Measurements from ENCODE around the gene MAN2B2. TPM values are rescaled to one million over a fixed set of nuclear protein-coding genes. Genes with fewer than 3 reads are reported as not detected.

The MAN2B2 gene
- total RNA-seq, 2 experiments from 2014 or later = 13.0 to 14.6 TPM

DNA sequence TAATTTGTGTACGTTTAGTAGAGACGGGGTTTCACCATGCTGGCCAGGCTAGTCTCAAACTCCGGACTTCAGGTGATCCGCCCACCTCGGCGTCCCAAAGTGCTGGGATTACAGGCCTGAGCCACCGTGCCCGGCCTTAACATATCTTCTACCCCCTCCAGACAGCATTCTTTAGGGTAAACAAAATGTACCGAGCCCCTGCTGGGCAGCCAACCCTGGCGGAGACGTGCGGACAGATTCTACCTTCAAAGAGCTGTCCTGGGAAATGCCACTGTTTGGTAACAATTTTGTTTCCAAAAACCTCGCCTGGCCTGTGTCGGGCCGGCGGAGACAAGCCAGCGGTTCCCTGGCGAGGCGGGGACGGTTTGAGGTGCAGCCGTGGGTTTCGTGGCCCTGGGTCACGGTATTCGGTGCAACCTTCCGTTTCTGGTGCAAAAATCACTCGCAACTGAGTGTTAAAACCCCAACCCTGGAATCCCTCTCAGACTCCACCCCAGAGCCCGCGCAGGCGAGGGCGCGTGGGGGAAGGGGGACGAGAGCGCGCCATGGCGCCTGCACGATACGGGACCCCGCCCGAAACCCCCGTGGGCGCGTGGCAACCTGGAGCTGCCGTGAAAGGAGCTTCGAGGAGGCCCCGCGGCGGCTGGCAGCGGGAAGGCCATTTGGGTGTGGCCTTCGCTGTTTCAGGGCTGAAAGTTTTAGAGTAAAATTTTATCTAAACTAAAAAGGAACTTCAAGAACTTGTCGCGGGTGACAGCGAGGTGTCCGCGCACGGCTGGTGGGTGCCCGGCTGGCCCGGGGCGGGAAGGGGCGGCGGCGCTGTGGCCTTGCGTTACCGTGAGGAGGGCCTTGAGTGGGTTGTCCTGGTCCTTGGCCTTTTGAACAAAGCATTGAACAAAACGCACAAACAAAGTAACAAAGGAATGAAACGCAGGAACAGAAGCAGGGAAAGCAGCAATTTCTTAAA is 82.5 kb downstream of the MAN2B2 start:
- CTCF ChIA-PET = interaction anchor here (1.0 to 1.3 kb wide), 2 partner anchors 14 to 34 kb away, joined by 4 to 5 read pairs; no protein-coding TSS in a partner anchor
- no peak overlapping the region for H3K4me3 Mint-ChIP-seq
- peaks cover 12% of the 10 kb centered on the region for H3K4me1 Mint-ChIP-seq
- peaks cover 2% of the 10 kb centered on the region for H3K9me3 Mint-ChIP-seq (ENCODE audit: low read depth)
- peaks cover 11% of the 10 kb centered on the region for H3K27me3 Mint-ChIP-seq
- ATAC-seq (no peak), DNase-seq (no peak)
- POLR2A ChIA-PET = interaction anchor here (3.3 kb wide), 1 partner anchor 16 kb away, joined by 13 read pairs; a partner anchor contains a TSS
- intact Hi-C loops (cut with DNase I, micrococcal nuclease) = no loop called here
- H3K27ac Mint-ChIP-seq = no peak overlapping the region
- no peaks in the 10 kb centered on the region for H3K36me3 Mint-ChIP-seq (ENCODE audit: low read depth)

DNA sequence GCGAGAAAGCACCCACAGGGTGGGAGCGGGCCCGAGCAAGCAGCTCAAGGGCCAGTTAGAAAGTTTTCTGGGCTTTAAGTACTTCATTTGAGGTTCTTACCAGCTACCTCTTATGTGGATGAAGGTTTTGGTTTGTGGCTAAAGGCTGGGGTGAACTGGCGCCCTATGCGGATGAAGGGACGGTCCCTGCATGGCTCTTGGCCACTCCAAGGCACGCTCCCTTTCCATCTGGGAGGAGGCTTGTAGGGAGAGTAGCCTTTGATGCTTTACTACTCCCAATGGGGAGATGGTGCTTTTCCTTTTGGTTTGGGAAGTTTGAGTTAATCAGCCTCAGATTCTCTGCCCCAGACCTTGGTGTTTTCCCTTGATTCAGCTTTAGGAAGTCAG is 83.2 kb downstream of the MAN2B2 start:
- H3K27me3 Mint-ChIP-seq = peaks cover 16% of the 10 kb centered on the region
- peak; percentile 31 for ATAC-seq
- H3K4me3 Mint-ChIP-seq = peak overlapping the region; percentile 43

GRCh38 chr4:6658597-6659075 is 83.6 kb downstream of the MAN2B2 start:
- H3K4me3 Mint-ChIP-seq = peak overlapping the region; percentile 43
- CTCF ChIA-PET = interaction anchor here (0.6 to 1.0 kb wide), 4 partner anchors 16 to 214 kb away, joined by 3 read pairs; no protein-coding TSS in a partner anchor
- POLR2A ChIA-PET = interaction anchor here (3.3 kb wide), 1 partner anchor 15 kb away, joined by 13 read pairs; a partner anchor contains a TSS
- H3K9me3 Mint-ChIP-seq (ENCODE audit: low read depth) = peaks cover 2% of the 10 kb centered on the region
- DNase-seq (peak; percentile 59), ATAC-seq (peak; percentile 81)
- H3K36me3 Mint-ChIP-seq (ENCODE audit: low read depth) = no peaks in the 10 kb centered on the region
- intact Hi-C loops (cut with DNase I, micrococcal nuclease) = no loop called here
- peaks cover 21% of the 10 kb centered on the region for H3K27me3 Mint-ChIP-seq
- H3K4me1 Mint-ChIP-seq = peaks cover 12% of the 10 kb centered on the region
- no peak overlapping the region for H3K27ac Mint-ChIP-seq

More for the DNA sequence above, 83.2 kb downstream of the MAN2B2 start:
- ChIA-PET CTCF (interaction anchor here (0.6 to 1.0 kb wide), 4 partner anchors 17 to 215 kb away, joined by 3 to 4 read pairs (median 3); no protein-coding TSS in a partner anchor), POLR2A (interaction anchor here (3.3 kb wide), 1 partner anchor 16 kb away, joined by 13 read pairs; a partner anchor contains a TSS)
- peaks cover 2% of the 10 kb centered on the region for H3K9me3 Mint-ChIP-seq (ENCODE audit: low read depth)
- intact Hi-C loops (cut with DNase I, micrococcal nuclease) = no loop called here
- no peak for DNase-seq
- peaks cover 12% of the 10 kb centered on the region for H3K4me1 Mint-ChIP-seq
- H3K27ac Mint-ChIP-seq = no peak overlapping the region
- H3K36me3 Mint-ChIP-seq (ENCODE audit: low read depth) = no peaks in the 10 kb centered on the region

GRCh38 chr4:6659897-6660296 is 84.9 kb downstream of the MAN2B2 start:
- H3K36me3 Mint-ChIP-seq (ENCODE audit: low read depth) = no peaks in the 10 kb centered on the region
- H3K27me3 Mint-ChIP-seq = peaks cover 24% of the 10 kb centered on the region
- H3K4me3 Mint-ChIP-seq = no peak overlapping the region
- H3K9me3 Mint-ChIP-seq (ENCODE audit: low read depth) = no peaks in the 10 kb centered on the region
- DNase-seq = no peak
- no peak for ATAC-seq
- CTCF ChIA-PET = interaction anchor here (0.7 kb wide), 1 partner anchor 13 kb away, joined by 3 read pairs; no protein-coding TSS in a partner anchor
- peaks cover 12% of the 10 kb centered on the region for H3K4me1 Mint-ChIP-seq
- POLR2A ChIA-PET = interaction anchor here (3.3 kb wide), 1 partner anchor 14 kb away, joined by 13 read pairs; a partner anchor contains a TSS
- intact Hi-C loops (cut with DNase I, micrococcal nuclease) = no loop called here
- no peak overlapping the region for H3K27ac Mint-ChIP-seq

- Mint-ChIP-seq H3K27me3 (peaks cover 24% of the 10 kb centered on the region), H3K27ac (no peak overlapping the region), H3K36me3 (ENCODE audit: low read depth) (no peaks in the 10 kb centered on the region), H3K9me3 (ENCODE audit: low read depth) (no peaks in the 10 kb centered on the region), H3K4me3 (no peak overlapping the region), H3K4me1 (peaks cover 12% of the 10 kb centered on the region)
- ATAC-seq (no peak), DNase-seq (no peak)
- ChIA-PET CTCF (interaction anchor here (0.7 kb wide), 1 partner anchor 13 kb away, joined by 3 read pairs; no protein-coding TSS in a partner anchor), POLR2A (interaction anchor here (3.3 kb wide), 1 partner anchor 13 kb away, joined by 13 read pairs; a partner anchor contains a TSS)
- intact Hi-C loops (cut with DNase I, micrococcal nuclease) = no loop called here
Observed at GRCh38 chr4:6660430-6660829, 85.4 kb downstream of the MAN2B2 start.

GRCh38 chr4:6662591-6662990 is 87.6 kb downstream of the MAN2B2 start:
- intact Hi-C loops (cut with DNase I, micrococcal nuclease) = no loop called here
- DNase-seq = no peak
- ATAC-seq = no peak

DNA sequence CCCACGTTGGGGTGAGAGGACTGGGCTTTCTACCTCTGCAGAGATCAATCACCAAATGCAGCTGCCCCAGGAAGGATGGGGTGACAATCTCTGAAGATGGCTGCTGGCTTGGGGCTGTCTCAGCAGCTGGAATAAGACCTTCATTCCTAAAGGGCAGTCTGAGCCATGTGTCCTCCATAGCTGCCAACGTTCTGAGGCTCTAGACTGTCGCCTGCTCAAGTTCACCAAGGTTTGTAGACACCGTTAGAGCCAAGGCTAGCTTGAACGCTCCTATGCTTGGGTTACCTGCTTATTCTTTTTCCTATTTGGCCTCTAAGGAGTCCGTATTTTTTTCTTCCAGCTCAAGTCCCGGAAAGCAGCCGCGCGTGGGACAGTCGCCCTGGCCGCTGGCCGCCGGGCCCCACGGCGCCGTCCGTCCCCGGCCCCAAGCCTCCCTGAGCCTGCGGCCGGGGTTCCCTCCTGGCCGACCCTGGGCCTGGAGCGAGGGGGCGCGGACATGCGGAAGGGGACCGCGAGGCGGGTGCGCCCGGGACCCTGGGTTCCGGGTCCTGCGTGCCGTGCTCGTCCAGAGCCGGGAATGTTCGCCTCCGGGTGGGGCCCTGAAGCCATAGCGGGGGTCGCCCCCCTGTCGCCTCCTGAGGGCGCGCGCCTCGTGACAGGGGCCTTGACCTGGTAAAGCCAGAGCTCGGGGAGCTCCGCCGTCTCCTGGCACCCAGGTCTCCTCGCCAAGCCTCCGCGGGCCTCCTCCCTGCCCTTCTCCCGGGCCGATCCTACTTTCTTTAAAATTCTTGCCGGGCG is 88.8 kb downstream of the MAN2B2 start:
- POLR2A ChIA-PET = interaction anchor here (0.6 to 1.6 kb wide), 3 partner anchors 10 to 256 kb away, joined by 3 to 6 read pairs (median 4); a partner anchor contains a TSS
- Mint-ChIP-seq H3K27me3 (peaks cover 24% of the 10 kb centered on the region), H3K4me3 (no peak overlapping the region), H3K9me3 (ENCODE audit: low read depth) (no peaks in the 10 kb centered on the region), H3K4me1 (peaks cover 9% of the 10 kb centered on the region), H3K36me3 (ENCODE audit: low read depth) (no peaks in the 10 kb centered on the region), H3K27ac (no peak overlapping the region)
- intact Hi-C loops (cut with DNase I, micrococcal nuclease) = no loop called here
- DNase-seq (no peak), ATAC-seq (no peak)
- CTCF ChIA-PET = interaction anchor here (1.0 to 1.9 kb wide), 7 partner anchors 9 to 44 kb away, joined by 3 to 6 read pairs (median 5); no protein-coding TSS in a partner anchor

More at GRCh38 chr4:6662591-6662990, 87.6 kb downstream of the MAN2B2 start:
- H3K27me3 Mint-ChIP-seq = peaks cover 24% of the 10 kb centered on the region
- no peaks in the 10 kb centered on the region for H3K9me3 Mint-ChIP-seq (ENCODE audit: low read depth)
- H3K27ac Mint-ChIP-seq = no peak overlapping the region
- H3K36me3 Mint-ChIP-seq (ENCODE audit: low read depth) = no peaks in the 10 kb centered on the region
- no peak overlapping the region for H3K4me3 Mint-ChIP-seq
- ChIA-PET POLR2A (interaction anchor here (1.6 kb wide), 1 partner anchor 11 kb away, joined by 6 read pairs; a partner anchor contains a TSS), CTCF (interaction anchor here (1.3 to 1.9 kb wide), 2 partner anchors 8 to 20 kb away, joined by 3 to 6 read pairs; no protein-coding TSS in a partner anchor)
- peaks cover 12% of the 10 kb centered on the region for H3K4me1 Mint-ChIP-seq

- no peak overlapping the region for H3K27ac Mint-ChIP-seq
- peaks cover 20% of the 10 kb centered on the region for H3K27me3 Mint-ChIP-seq
- ChIA-PET POLR2A (no interaction called here), CTCF (no interaction called here)
- H3K4me3 Mint-ChIP-seq = no peak overlapping the region
- no peaks in the 10 kb centered on the region for H3K4me1 Mint-ChIP-seq
- intact Hi-C loops (cut with DNase I, micrococcal nuclease) = no loop called here
- DNase-seq = no peak
- H3K36me3 Mint-ChIP-seq (ENCODE audit: low read depth) = no peaks in the 10 kb centered on the region
- ATAC-seq = no peak
- H3K9me3 Mint-ChIP-seq (ENCODE audit: low read depth) = no peaks in the 10 kb centered on the region
Observed at GRCh38 chr4:6665320-6665654, 90.3 kb downstream of the MAN2B2 start.

DNA sequence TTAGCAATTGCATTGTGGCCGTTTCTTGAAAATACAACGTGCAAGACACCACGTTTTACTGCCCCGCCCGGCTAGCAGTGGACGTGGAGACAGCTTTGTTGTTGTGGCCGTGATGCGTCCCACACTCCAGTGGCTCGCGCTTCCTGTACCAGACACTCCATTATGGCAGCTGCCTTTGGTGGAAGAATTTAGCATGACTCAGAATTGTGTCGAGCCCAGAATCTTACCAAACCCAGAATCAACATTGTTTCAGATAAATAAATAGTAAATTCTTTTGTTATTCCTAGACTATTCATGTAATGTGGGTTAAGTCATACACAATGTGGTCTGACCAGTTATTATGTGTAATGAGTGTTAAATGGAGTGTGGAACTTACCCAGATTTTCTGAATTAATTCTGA is 93.4 kb downstream of the MAN2B2 start:
- intact Hi-C loops (cut with DNase I, micrococcal nuclease) = no loop called here
- H3K4me1 Mint-ChIP-seq = peaks cover 4% of the 10 kb centered on the region
- CTCF ChIA-PET = no interaction called here
- no peaks in the 10 kb centered on the region for H3K9me3 Mint-ChIP-seq (ENCODE audit: low read depth)
- H3K4me3 Mint-ChIP-seq = no peak overlapping the region
- no peak for ATAC-seq
- no peak overlapping the region for H3K27ac Mint-ChIP-seq
- POLR2A ChIA-PET = no interaction called here
- H3K27me3 Mint-ChIP-seq = peaks cover 6% of the 10 kb centered on the region
- no peaks in the 10 kb centered on the region for H3K36me3 Mint-ChIP-seq (ENCODE audit: low read depth)
- DNase-seq = no peak

GRCh38 chr4:6671648-6672047 is 96.7 kb downstream of the MAN2B2 start:
- H3K4me1 Mint-ChIP-seq = peaks cover 25% of the 10 kb centered on the region
- ChIA-PET CTCF (interaction anchor here (0.8 kb wide), 1 partner anchor 31 kb away, joined by 3 read pairs; no protein-coding TSS in a partner anchor), POLR2A (no interaction called here)
- no peaks in the 10 kb centered on the region for H3K27me3 Mint-ChIP-seq
- H3K36me3 Mint-ChIP-seq (ENCODE audit: low read depth) = peaks cover 21% of the 10 kb centered on the region
- ATAC-seq = no peak
- no peak overlapping the region for H3K4me3 Mint-ChIP-seq
- no peaks in the 10 kb centered on the region for H3K9me3 Mint-ChIP-seq (ENCODE audit: low read depth)
- intact Hi-C loops (cut with DNase I, micrococcal nuclease) = no loop called here
- no peak for DNase-seq
- no peak overlapping the region for H3K27ac Mint-ChIP-seq

GRCh38 chr4:6672131-6672530 is 97.1 kb downstream of the MAN2B2 start:
- peaks cover 30% of the 10 kb centered on the region for H3K4me1 Mint-ChIP-seq
- no peaks in the 10 kb centered on the region for H3K9me3 Mint-ChIP-seq (ENCODE audit: low read depth)
- ChIA-PET CTCF (interaction anchor here (0.8 to 1.7 kb wide), 2 partner anchors 31 to 45 kb away, joined by 3 to 8 read pairs; no protein-coding TSS in a partner anchor), POLR2A (no interaction called here)
- no peak overlapping the region for H3K4me3 Mint-ChIP-seq
- DNase-seq (no peak), ATAC-seq (no peak)
- peaks cover 25% of the 10 kb centered on the region for H3K36me3 Mint-ChIP-seq (ENCODE audit: low read depth)
- intact Hi-C loops (cut with DNase I, micrococcal nuclease) = no loop called here
- H3K27ac Mint-ChIP-seq = no peak overlapping the region
- H3K27me3 Mint-ChIP-seq = no peaks in the 10 kb centered on the region

All from activated CD4-positive, alpha-beta T cell treated with anti-CD3 and anti-CD28 coated beads for 36 hours (primary cell).